ENCODE results near the gene RIMBP2.

- TF ChIP-seq EZH2 (IDR thresholded peaks at IDR 0.05; ENCODE audit: borderline replicate concordance, low read length), result no peak
- TF ChIP-seq CTCF (IDR thresholded peaks at IDR 0.05; ENCODE audit: low read length), result no peak
These were observed 188.9 kb downstream of the RIMBP2 start for GRCh38 chr12:130527239-130527638.
